ENCODE data around the gene PDE4D.

PDE4D gene

DNA sequence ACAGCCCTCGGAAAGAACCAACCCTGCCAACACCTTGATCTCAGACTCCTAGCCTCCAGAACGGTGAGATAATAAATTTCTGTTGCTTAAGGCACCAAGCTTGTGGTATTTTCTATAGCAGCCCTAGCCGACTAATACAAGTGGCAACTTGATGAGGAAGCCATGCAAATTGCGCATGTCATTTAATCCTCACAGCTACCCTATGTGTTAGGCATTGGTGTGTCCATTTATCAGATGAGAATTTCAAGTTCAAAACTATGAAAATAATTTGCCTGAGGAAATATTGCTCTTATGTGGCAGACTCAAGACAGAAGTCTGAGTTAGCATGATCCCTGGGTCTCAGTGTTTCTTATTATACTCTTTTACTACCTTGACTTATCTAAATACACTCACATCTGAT, 264.0 kb downstream of the PDE4D start:
- no peak for TF ChIP-seq POLR2A (IDR thresholded peaks at IDR 0.05; ENCODE audit: low read depth, low read length)
- no peak for TF ChIP-seq POLR2AphosphoS5 (IDR thresholded peaks at IDR 0.05; ENCODE audit: low read depth, low read length)
- no peak for TF ChIP-seq TAF1 (IDR thresholded peaks at IDR 0.05; ENCODE audit: borderline replicate concordance, low read depth, low read length)
- DNase-seq (ENCODE audit: insufficient read length): no peak
- no peak for FAIRE-seq

GRCh38 chr5:59628062-59628828, 265.3 kb downstream of the PDE4D start:
- FAIRE-seq (no peak), DNase-seq (ENCODE audit: insufficient read length) (no peak)
- TF ChIP-seq TAF1 (IDR thresholded peaks at IDR 0.05; ENCODE audit: borderline replicate concordance, low read depth, low read length) (no peak), POLR2AphosphoS5 (IDR thresholded peaks at IDR 0.05; ENCODE audit: low read depth, low read length) (no peak), POLR2A (IDR thresholded peaks at IDR 0.05; ENCODE audit: low read depth, low read length) (no peak)

DNA sequence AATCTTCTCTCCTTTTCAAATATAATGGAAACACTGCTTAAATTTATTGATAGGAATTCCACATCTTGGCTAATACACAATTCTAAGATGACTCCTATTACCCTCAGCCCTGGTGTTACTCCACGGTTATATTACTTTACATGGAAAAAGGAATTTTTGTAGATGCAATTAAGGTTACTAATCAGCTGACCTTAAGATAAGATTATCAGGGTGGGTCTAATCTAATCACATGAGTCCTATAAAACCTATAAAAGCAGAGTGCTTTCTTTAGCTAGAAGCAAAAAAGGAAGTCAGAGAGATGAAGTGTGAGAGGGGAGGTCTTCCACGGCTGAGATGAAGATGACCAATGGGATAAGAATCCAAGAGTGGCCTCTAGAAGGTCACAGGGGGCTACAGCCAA, 268.6 kb downstream of the PDE4D start:
- no peak for FAIRE-seq
- TF ChIP-seq TAF1 (IDR thresholded peaks at IDR 0.05; ENCODE audit: borderline replicate concordance, low read depth, low read length) (no peak), POLR2AphosphoS5 (IDR thresholded peaks at IDR 0.05; ENCODE audit: low read depth, low read length) (no peak), POLR2A (IDR thresholded peaks at IDR 0.05; ENCODE audit: low read depth, low read length) (no peak)

GRCh38 chr5:59622848-59623247, 270.7 kb downstream of the PDE4D start:
- DNase-seq (ENCODE audit: insufficient read length): no peak
- TF ChIP-seq POLR2A (IDR thresholded peaks at IDR 0.05; ENCODE audit: low read depth, low read length) (no peak), POLR2AphosphoS5 (IDR thresholded peaks at IDR 0.05; ENCODE audit: low read depth, low read length) (no peak), TAF1 (IDR thresholded peaks at IDR 0.05; ENCODE audit: borderline replicate concordance, low read depth, low read length) (no peak)
- no peak for FAIRE-seq

More for the DNA sequence above, 268.6 kb downstream of the PDE4D start:
- no peak for DNase-seq (ENCODE audit: insufficient read length)

- no peak for DNase-seq (ENCODE audit: insufficient read length)
- no peak for FAIRE-seq
- TF ChIP-seq TAF1 (IDR thresholded peaks at IDR 0.05; ENCODE audit: borderline replicate concordance, low read depth, low read length): no peak
- TF ChIP-seq POLR2AphosphoS5 (IDR thresholded peaks at IDR 0.05; ENCODE audit: low read depth, low read length): no peak
Observed at GRCh38 chr5:59621477-59621876, 272.0 kb downstream of the PDE4D start.

DNA sequence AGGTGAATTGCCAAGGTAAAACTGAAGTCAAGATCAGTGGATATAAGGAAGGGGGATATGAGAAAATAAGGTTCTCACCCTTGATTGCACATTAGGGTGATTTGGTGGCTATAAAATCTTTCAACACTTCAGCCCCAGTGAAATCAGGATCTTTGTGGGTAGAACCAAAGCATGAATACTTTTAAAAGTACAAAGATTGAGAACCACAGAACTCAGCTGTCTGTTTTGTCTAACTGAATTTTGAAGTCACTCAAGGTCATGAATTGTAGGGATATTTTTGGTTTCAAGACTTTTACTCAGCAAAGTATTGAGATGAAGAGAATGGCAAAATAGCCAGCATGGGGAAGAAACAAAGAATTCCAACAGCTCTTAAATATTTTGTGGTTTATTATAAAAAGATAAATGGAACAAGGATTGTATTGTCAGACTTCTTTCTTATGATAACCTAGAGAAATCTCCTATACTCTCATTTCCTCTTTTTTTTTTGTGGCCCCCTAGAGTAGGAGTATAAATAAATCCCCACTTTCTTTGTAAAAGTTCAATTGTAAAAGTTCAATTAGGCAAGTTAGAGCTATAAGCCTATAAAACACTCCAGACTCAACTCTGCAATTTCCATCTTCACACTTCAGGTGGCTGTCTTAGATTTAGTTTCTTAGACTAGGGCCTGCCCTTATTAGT, 272.9 kb downstream of the PDE4D start:
- no peak for FAIRE-seq
- TF ChIP-seq TAF1 (IDR thresholded peaks at IDR 0.05; ENCODE audit: borderline replicate concordance, low read depth, low read length): no peak
- no peak for TF ChIP-seq POLR2A (IDR thresholded peaks at IDR 0.05; ENCODE audit: low read depth, low read length)
- no peak for TF ChIP-seq POLR2AphosphoS5 (IDR thresholded peaks at IDR 0.05; ENCODE audit: low read depth, low read length)
- no peak for DNase-seq (ENCODE audit: insufficient read length)

DNA sequence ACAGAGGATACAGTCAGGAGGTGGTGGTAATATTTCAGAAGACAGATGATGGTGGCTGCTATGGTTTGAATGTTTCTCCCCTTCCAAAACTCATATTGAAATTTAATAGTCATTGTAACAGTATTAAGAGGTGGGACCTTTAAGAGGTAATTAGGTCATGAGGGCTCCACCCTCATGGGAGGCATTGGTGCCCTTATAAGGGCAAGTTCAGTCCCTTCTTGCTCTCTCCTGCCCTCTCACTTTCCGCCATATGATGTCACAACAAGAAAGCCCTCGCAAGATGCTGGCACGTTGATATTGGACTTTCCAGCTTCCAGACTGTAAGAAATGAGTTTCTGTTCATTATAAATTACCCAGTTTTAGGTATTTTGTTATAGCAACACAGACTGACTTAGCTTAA, 274.9 kb downstream of the PDE4D start:
- DNase-seq (ENCODE audit: insufficient read length) (no peak), FAIRE-seq (no peak)
- no peak for TF ChIP-seq TAF1 (IDR thresholded peaks at IDR 0.05; ENCODE audit: borderline replicate concordance, low read depth, low read length)

DNA sequence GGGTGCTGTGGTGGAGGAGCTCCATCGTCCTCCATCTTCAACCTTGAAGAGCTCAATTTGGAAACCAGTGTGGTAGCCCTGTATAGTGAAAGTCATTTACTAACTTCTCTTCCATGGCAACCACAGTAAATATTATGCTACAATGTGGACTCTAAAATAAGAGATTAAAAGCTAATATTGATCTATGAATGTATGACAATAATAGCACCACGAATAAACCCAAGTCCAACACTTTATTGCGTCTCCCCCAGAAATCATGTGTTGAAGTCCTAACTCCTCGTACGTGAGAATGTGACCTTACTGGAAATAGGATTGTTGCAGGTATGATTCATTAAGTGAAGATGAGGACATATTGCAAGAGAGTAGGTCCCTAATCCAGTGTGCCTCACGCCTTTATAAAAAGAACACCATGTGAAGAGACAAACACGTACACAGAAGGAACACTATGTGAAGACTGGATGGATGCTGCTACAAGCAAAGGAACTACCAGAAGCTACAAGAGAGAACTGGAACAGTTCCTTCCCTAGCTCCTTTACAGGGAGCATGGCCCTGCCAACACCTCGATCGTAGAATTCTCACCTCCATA, 276.2 kb downstream of the PDE4D start:
- FAIRE-seq (no peak), DNase-seq (ENCODE audit: insufficient read length) (no peak)
- TF ChIP-seq TAF1 (IDR thresholded peaks at IDR 0.05; ENCODE audit: borderline replicate concordance, low read depth, low read length) (no peak), POLR2A (IDR thresholded peaks at IDR 0.05; ENCODE audit: low read depth, low read length) (no peak), POLR2AphosphoS5 (IDR thresholded peaks at IDR 0.05; ENCODE audit: low read depth, low read length) (no peak)

DNA sequence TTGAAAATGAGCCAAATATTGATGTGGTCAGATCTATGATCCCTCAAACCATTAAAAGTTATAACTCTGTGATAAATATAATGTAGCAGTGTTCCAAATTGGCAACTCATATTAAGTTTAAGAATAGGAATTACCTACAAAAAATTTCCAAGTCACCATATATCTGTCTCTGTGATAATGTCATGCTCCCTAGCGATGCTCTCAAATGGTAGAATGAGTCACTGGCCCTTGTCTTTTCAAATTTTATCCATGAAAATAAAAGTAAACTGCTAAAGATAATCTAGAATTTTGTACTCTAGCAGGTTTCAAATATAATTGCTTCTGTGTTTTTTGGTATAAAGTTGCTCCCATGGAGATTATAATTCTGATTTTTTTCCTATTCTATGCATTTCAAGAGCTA, 277.1 kb downstream of the PDE4D start:
- TF ChIP-seq POLR2AphosphoS5 (IDR thresholded peaks at IDR 0.05; ENCODE audit: low read depth, low read length) (no peak), POLR2A (IDR thresholded peaks at IDR 0.05; ENCODE audit: low read depth, low read length) (no peak), TAF1 (IDR thresholded peaks at IDR 0.05; ENCODE audit: borderline replicate concordance, low read depth, low read length) (no peak)
- DNase-seq (ENCODE audit: insufficient read length) (no peak), FAIRE-seq (no peak)

DNA sequence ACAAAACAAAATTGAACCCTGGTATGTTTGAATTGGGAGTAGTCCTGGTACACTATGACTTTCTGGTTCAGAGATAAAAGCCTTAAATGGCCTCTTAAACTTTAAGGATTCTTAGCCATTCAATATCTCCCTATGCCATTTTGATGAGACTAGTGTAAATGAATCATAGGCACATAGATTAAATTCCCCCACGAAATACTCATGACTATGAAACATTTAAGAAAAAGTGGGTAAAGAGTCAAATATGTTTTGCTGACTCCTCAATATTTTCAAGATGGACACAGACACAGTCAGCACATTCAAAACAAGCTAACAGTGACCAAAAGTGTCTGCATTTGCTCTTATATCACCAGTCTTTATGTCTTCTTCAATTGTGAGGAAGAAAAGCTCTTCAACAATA, 278.3 kb downstream of the PDE4D start:
- FAIRE-seq: no peak
- DNase-seq (ENCODE audit: insufficient read length): no peak
- no peak for TF ChIP-seq TAF1 (IDR thresholded peaks at IDR 0.05; ENCODE audit: borderline replicate concordance, low read depth, low read length)
- TF ChIP-seq POLR2A (IDR thresholded peaks at IDR 0.05; ENCODE audit: low read depth, low read length): no peak
- TF ChIP-seq POLR2AphosphoS5 (IDR thresholded peaks at IDR 0.05; ENCODE audit: low read depth, low read length): no peak

- TF ChIP-seq POLR2AphosphoS5 (IDR thresholded peaks at IDR 0.05; ENCODE audit: low read depth, low read length): no peak
- TF ChIP-seq TAF1 (IDR thresholded peaks at IDR 0.05; ENCODE audit: borderline replicate concordance, low read depth, low read length): no peak
- TF ChIP-seq POLR2A (IDR thresholded peaks at IDR 0.05; ENCODE audit: low read depth, low read length): no peak
- DNase-seq (ENCODE audit: insufficient read length): no peak
- no peak for FAIRE-seq
Observed at GRCh38 chr5:59609501-59610265, 283.8 kb downstream of the PDE4D start.
